Endothelial cell (in vitro differentiated cells): ENCODE measurements around the gene USP53. TPM values are rescaled to one million over a fixed set of nuclear protein-coding genes. Genes with fewer than 3 reads are reported as not detected.

Source experiments
- DNase-seq: peaks from one replicate; pipeline ENCODE4 v3.0.0; 2021; ENCODE audit warnings: low spot score
- H3K27ac Mint-ChIP-seq: one replicate; pipeline ENCODE4 v1.8.0; 2021; ENCODE audit warnings: mixed read lengths, inconsistent platforms; ENCODE audit not compliant: unreplicated experiment
- H3K27me3 Mint-ChIP-seq: one replicate; pipeline ENCODE4 v1.8.0; 2021; ENCODE audit warnings: mild to moderate bottlenecking, moderate library complexity, mixed read lengths, inconsistent platforms; ENCODE audit not compliant: unreplicated experiment
- H3K36me3 Mint-ChIP-seq: one replicate; pipeline ENCODE4 v1.8.0; 2021; ENCODE audit warnings: mild to moderate bottlenecking, low read depth, mixed read lengths, inconsistent platforms; ENCODE audit not compliant: unreplicated experiment
- H3K4me1 Mint-ChIP-seq: one replicate; pipeline ENCODE4 v1.8.0; 2021; ENCODE audit warnings: mild to moderate bottlenecking, mixed read lengths, inconsistent platforms; ENCODE audit not compliant: unreplicated experiment
- H3K4me3 Mint-ChIP-seq: one replicate; pipeline ENCODE4 v1.8.0; 2021; ENCODE audit warnings: mild to moderate bottlenecking, mixed read lengths, inconsistent platforms; ENCODE audit not compliant: unreplicated experiment
- H3K9me3 Mint-ChIP-seq: one replicate; pipeline ENCODE4 v1.8.0; 2021; ENCODE audit warnings: mixed read lengths, inconsistent platforms; ENCODE audit not compliant: unreplicated experiment
- total RNA-seq: library from RNA; stranded (reverse); fragmentation: NEBNext Ultra II Directional; extraction: Animal tissue kit (Norgen Biotek cat#: 25700); gene quantifications from one replicate; pipeline ENCODE4 v1.2.1, GENCODE V29; 2021; ENCODE audit not compliant: unreplicated experiment
- TF ChIP-seq, protein P1 (sequence below): fragments of 200-600 bp; sonication (generic); IDR thresholded peaks from one replicate; pipeline ENCODE4 v1.5.0; 2021; ENCODE audit warnings: antibody characterized with exemption; ENCODE audit not compliant: unreplicated experiment

Gene USP53
- total RNA-seq, 1 donor from 2014 or later, result 18.5 TPM

GRCh38 chr4:119179011-119179410 lies 33.5 kb upstream of the USP53 start:
- H3K9me3 Mint-ChIP-seq, result no peaks in the 10 kb centered on the region
- H3K4me1 Mint-ChIP-seq, result no peaks in the 10 kb centered on the region

DNA sequence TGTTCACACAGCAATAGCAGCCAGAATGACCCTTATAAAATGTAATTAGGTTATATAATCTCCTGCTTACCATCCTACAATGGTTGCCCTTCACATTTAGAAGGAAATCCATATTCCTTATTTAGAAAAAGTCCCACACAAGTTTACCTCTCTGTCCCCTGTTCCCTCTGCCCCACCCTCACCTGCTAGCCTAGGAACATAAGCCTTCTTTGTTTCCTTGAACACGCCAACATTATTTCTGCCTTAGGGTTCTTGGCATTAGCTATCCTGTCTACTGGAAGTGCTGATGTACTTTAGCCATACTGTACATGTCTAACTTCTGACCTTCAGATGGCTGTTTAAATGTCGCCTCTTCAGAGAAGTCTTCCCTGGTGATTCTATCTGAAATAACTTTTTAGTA lies 28.4 kb upstream of the USP53 start:
- TF ChIP-seq, protein P1, sequence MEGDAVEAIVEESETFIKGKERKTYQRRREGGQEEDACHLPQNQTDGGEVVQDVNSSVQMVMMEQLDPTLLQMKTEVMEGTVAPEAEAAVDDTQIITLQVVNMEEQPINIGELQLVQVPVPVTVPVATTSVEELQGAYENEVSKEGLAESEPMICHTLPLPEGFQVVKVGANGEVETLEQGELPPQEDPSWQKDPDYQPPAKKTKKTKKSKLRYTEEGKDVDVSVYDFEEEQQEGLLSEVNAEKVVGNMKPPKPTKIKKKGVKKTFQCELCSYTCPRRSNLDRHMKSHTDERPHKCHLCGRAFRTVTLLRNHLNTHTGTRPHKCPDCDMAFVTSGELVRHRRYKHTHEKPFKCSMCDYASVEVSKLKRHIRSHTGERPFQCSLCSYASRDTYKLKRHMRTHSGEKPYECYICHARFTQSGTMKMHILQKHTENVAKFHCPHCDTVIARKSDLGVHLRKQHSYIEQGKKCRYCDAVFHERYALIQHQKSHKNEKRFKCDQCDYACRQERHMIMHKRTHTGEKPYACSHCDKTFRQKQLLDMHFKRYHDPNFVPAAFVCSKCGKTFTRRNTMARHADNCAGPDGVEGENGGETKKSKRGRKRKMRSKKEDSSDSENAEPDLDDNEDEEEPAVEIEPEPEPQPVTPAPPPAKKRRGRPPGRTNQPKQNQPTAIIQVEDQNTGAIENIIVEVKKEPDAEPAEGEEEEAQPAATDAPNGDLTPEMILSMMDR, result no peak
- DNase-seq, result no peak
- no peak overlapping the region for H3K4me3 Mint-ChIP-seq
- H3K36me3 Mint-ChIP-seq, result no peaks in the 10 kb centered on the region
- no peak overlapping the region for H3K27ac Mint-ChIP-seq
- peaks cover 4% of the 10 kb centered on the region for H3K4me1 Mint-ChIP-seq
- H3K27me3 Mint-ChIP-seq, result peaks cover under 1% of the 10 kb centered on the region
- H3K9me3 Mint-ChIP-seq, result no peaks in the 10 kb centered on the region

More at GRCh38 chr4:119179011-119179410, 33.5 kb upstream of the USP53 start:
- TF ChIP-seq, protein P1, result no peak
- H3K4me3 Mint-ChIP-seq, result no peak overlapping the region
- no peak for DNase-seq
- H3K36me3 Mint-ChIP-seq, result no peaks in the 10 kb centered on the region
- no peak overlapping the region for H3K27ac Mint-ChIP-seq
- peaks cover 1% of the 10 kb centered on the region for H3K27me3 Mint-ChIP-seq

- H3K27me3 Mint-ChIP-seq, result no peaks in the 10 kb centered on the region
- no peaks in the 10 kb centered on the region for H3K36me3 Mint-ChIP-seq
- peaks cover 2% of the 10 kb centered on the region for H3K4me1 Mint-ChIP-seq
- TF ChIP-seq, protein P1, result no peak
- no peak for DNase-seq
- H3K9me3 Mint-ChIP-seq, result no peaks in the 10 kb centered on the region
- no peak overlapping the region for H3K27ac Mint-ChIP-seq
- no peak overlapping the region for H3K4me3 Mint-ChIP-seq
These were observed 22.9 kb upstream of the USP53 start for GRCh38 chr4:119189638-119190037.

GRCh38 chr4:119190354-119190753 lies 22.2 kb upstream of the USP53 start:
- Mint-ChIP-seq H3K27me3 (no peaks in the 10 kb centered on the region), H3K27ac (no peak overlapping the region), H3K9me3 (no peaks in the 10 kb centered on the region), H3K36me3 (no peaks in the 10 kb centered on the region), H3K4me1 (no peaks in the 10 kb centered on the region), H3K4me3 (no peak overlapping the region)
- TF ChIP-seq, protein P1, result no peak
- no peak for DNase-seq

- TF ChIP-seq, protein P1, result no peak
- no peak for DNase-seq
- no peaks in the 10 kb centered on the region for H3K9me3 Mint-ChIP-seq
- H3K4me3 Mint-ChIP-seq, result no peak overlapping the region
- no peak overlapping the region for H3K27ac Mint-ChIP-seq
- H3K36me3 Mint-ChIP-seq, result no peaks in the 10 kb centered on the region
- no peaks in the 10 kb centered on the region for H3K27me3 Mint-ChIP-seq
- no peaks in the 10 kb centered on the region for H3K4me1 Mint-ChIP-seq
These were observed 21.0 kb upstream of the USP53 start for GRCh38 chr4:119191505-119191904.
